ENCODE results near the gene PARP3. TPM values are rescaled to one million over a fixed set of nuclear protein-coding genes. Genes with fewer than 3 reads are reported as not detected.

Gene PARP3
- total and polyA plus RNA-seq, 2 of the 8 experiments (the other 6 are each of a cell fraction or from before 2014, with no cell fraction given): 1.3 to 1.6 TPM

GRCh38 chr3:51945031-51945840, 3.1 kb downstream of the PARP3 start:
- peaks cover 0 to 10% (median 4%) of the 10 kb centered on the region in 4 experiments; a peak in 5 of 7 replicates for H3K27me3 ChIP-seq (replicated peaks in 1 of 4; ENCODE audit: control insufficient read depth in 3 of 4, extremely low read depth in 1 of 4, insufficient read depth in 3 of 4, low read length in 3 of 4)
- FAIRE-seq: no peak
- H3K14ac ChIP-seq (ENCODE audit: insufficient read length): no peak overlapping the region
- H4K91ac ChIP-seq (replicated peaks; ENCODE audit: insufficient read length, low read length): no peak overlapping the region
- peaks cover 3 to 8% of the 10 kb centered on the region in 2 experiments for H4K20me1 ChIP-seq (replicated peaks in 1 of 2; ENCODE audit: control insufficient read depth in 1 of 2, insufficient read depth in 2 of 2, low read length in 2 of 2)
- H2BK15ac ChIP-seq (ENCODE audit: low read length): no peak overlapping the region
- CTCF ChIA-PET (ENCODE audit: partially characterized antibody): interaction anchor here (0.9 to 5.1 kb wide), 9 partner anchors 10 to 125 kb away, joined by 3 to 44 read pairs (median 6); partner anchors contain the start of genes ABHD14B, ACY1 and RPL29
- no peak overlapping the region for H3K4me3 ChIP-seq (ENCODE audit: extremely low read depth in 1 of 4, insufficient read depth in 2 of 4, low read depth in 3 of 4, low read length in 4 of 4)
- H3K27ac ChIP-seq (ENCODE audit: low read depth, low read length): no peak overlapping the region
- no peak overlapping the region for H3K4me2 ChIP-seq (ENCODE audit: insufficient read depth in 1 of 2, low read depth in 2 of 2, low read length in 2 of 2)
- H2BK12ac ChIP-seq (ENCODE audit: low read depth, low read length): no peak overlapping the region
- peaks cover 9% of the 10 kb centered on the region; the same call in 1 of the 2 replicates for H3K23me2 ChIP-seq (ENCODE audit: low read depth, low read length)
- WGBS, 2 experiments (ENCODE audit: extremely low coverage in 1 of 2, insufficient coverage in 1 of 2, insufficient read length in 1 of 2, insufficient replicate concordance in 2 of 2, low coverage in 1 of 2, low lambda C conversion rate in 2 of 2, missing lambda C conversion rate in 1 of 2): 89% methylated on average over 15 of the region's 18 CpGs; no CpG with 5 or more reads in 1 of the 2 experiments
- no peak overlapping the region for H3K23ac ChIP-seq (ENCODE audit: insufficient read length)
- H2AK5ac ChIP-seq (ENCODE audit: low read depth, low read length): no peak overlapping the region
- H3K9ac ChIP-seq (replicated peaks in 1 of 4; ENCODE audit: extremely low read depth in 1 of 4, low read depth in 3 of 4, low read length in 3 of 4): no peak overlapping the region; a peak in 1 of 7 replicates
- H3K36me3 ChIP-seq (ENCODE audit: control insufficient read depth in 2 of 4, insufficient read depth in 4 of 4, low read length in 3 of 4): no peaks in the 10 kb centered on the region
- no peak overlapping the region for H4K5ac ChIP-seq (ENCODE audit: insufficient read length, low read depth, low read length)
- DNase-seq (ENCODE audit: low read depth in 1 of 2, low spot score in 2 of 2): no peak
- peaks cover 0 to 11% of the 10 kb centered on the region in 2 experiments; a peak in 3 of 4 replicates for H3K79me2 ChIP-seq (ENCODE audit: control insufficient read depth in 1 of 2, insufficient read depth in 2 of 2, low read length in 2 of 2)
- H4K8ac ChIP-seq (ENCODE audit: extremely low read depth, insufficient read depth, low read length): no peak overlapping the region; the same call in 1 of the 2 replicates
- H3K79me1 ChIP-seq (ENCODE audit: low read depth, low read length): peaks cover 5% of the 10 kb centered on the region; the same call in 1 of the 2 replicates
- no peak overlapping the region for H2BK20ac ChIP-seq (ENCODE audit: low read length)
- H3K9me3 ChIP-seq (ENCODE audit: insufficient read depth in 2 of 2, low read depth in 1 of 2, low read length in 1 of 2): no peaks in the 10 kb centered on the region
- no peak overlapping the region for H3K4ac ChIP-seq (replicated peaks; ENCODE audit: insufficient read length, low read depth, low read length)
- no peak overlapping the region for H3K56ac ChIP-seq (replicated peaks; ENCODE audit: insufficient read length, low read depth, low read length)
- no peak overlapping the region for H3K18ac ChIP-seq (ENCODE audit: extremely low read depth, low read length)
- no peak overlapping the region for H2BK120ac ChIP-seq (replicated peaks; ENCODE audit: low read depth, low read length)
- no peak overlapping the region for H2BK5ac ChIP-seq (ENCODE audit: low read depth, low read length)
- POLR2A ChIA-PET (ENCODE audit: partially characterized antibody): interaction anchor here (0.9 to 15.7 kb wide), 5 partner anchors 9 to 48 kb away, joined by 3 to 148 read pairs (median 6); partner anchors contain the start of genes ACY1, GPR62, PCBP4 and RPL29
- no peak overlapping the region for H2AFZ ChIP-seq (ENCODE audit: low read length)
- H3K4me1 ChIP-seq (replicated peaks in 1 of 4; ENCODE audit: control insufficient read depth in 3 of 4, insufficient read depth in 4 of 4, low read length in 3 of 4): peaks cover 2 to 13% (median 6%) of the 10 kb centered on the region in 4 experiments
- no peak for TF ChIP-seq NRF1 (IDR thresholded peaks at IDR 0.05; ENCODE audit: low read depth, low read length)
- TF ChIP-seq SAP30 (IDR thresholded peaks at IDR 0.05; ENCODE audit: insufficient read depth, insufficient replicate concordance, low read length): no peak
- no peak for TF ChIP-seq POLR2AphosphoS5 (IDR thresholded peaks at IDR 0.05; ENCODE audit: low read depth, low read length)
- no peak for TF ChIP-seq TAF1 (IDR thresholded peaks at IDR 0.05; ENCODE audit: low read depth, low read length)
- TF ChIP-seq CREB1 (IDR thresholded peaks at IDR 0.05): no peak
- no peak for TF ChIP-seq KDM1A (IDR thresholded peaks at IDR 0.05; ENCODE audit: borderline replicate concordance, low read length)
- TF ChIP-seq EGR1 (IDR thresholded peaks at IDR 0.05; ENCODE audit: borderline replicate concordance, low read depth, low read length): no peak
- TF ChIP-seq ATF3 (IDR thresholded peaks at IDR 0.05; ENCODE audit: insufficient read depth, low read depth, low read length): no peak
- no peak for TF ChIP-seq CHD2 (IDR thresholded peaks at IDR 0.05; ENCODE audit: low read length)
- no peak for TF ChIP-seq POU5F1 (IDR thresholded peaks at IDR 0.05; ENCODE audit: low read depth, low read length)
